D721Med (cell line): ENCODE measurements around the gene TMED9.
"Not testable (repeated sequence)": the region's sequence is repeated elsewhere in the genome, so short reads cannot be mapped to it uniquely, and the experiment has no call there.

ENCODE experiments used
- DNase-seq: peaks from one replicate; pipeline ENCODE4 v3.0.0; 2011; ENCODE audit warnings: low spot score; ENCODE audit not compliant: insufficient read length
- FAIRE-seq: peaks from 2 replicates; lab custom pipeline; 2011; peaks lifted over from hg19 to GRCh38; lab: Jason Lieb, UNC
- CTCF ChIP-seq: IDR thresholded peaks from 2 replicates; pipeline ENCODE4 v1.5.1; 2012; ENCODE audit warnings: mild to moderate bottlenecking, control low read depth; ENCODE audit not compliant: insufficient read depth; ENCODE audit errors: missing control alignments

The TMED9 gene

GRCh38 chr5:177557041-177557647 lies 34.9 kb upstream of the TMED9 start:
- DNase-seq, result no peak
- no peak for TF ChIP-seq CTCF
- FAIRE-seq, result no peak

- no peak for TF ChIP-seq CTCF
- FAIRE-seq, result no peak
- no peak for DNase-seq
These were observed 34.2 kb upstream of the TMED9 start for GRCh38 chr5:177557796-177558195.

- DNase-seq, FAIRE-seq: not testable (repeated sequence)
These were observed 32.5 kb upstream of the TMED9 start for GRCh38 chr5:177559446-177559941.

GRCh38 chr5:177565046-177565445 lies 27.0 kb upstream of the TMED9 start:
- DNase-seq (no peak), FAIRE-seq (no peak)
- no peak for TF ChIP-seq CTCF

- DNase-seq (no peak), FAIRE-seq (no peak)
- no peak for TF ChIP-seq CTCF
These were observed 23.7 kb upstream of the TMED9 start for GRCh38 chr5:177568326-177568725.

- FAIRE-seq, result no peak
These were observed 22.1 kb upstream of the TMED9 start for GRCh38 chr5:177569894-177570293.

GRCh38 chr5:177575488-177575887 lies 16.5 kb upstream of the TMED9 start:
- TF ChIP-seq CTCF, result no peak
- FAIRE-seq (no peak), DNase-seq (no peak)

More at GRCh38 chr5:177569894-177570293, 22.1 kb upstream of the TMED9 start:
- no peak for TF ChIP-seq CTCF
- DNase-seq, result no peak
